Esophagus squamous epithelium (tissue), 4 donors: ENCODE measurements around the gene ST6GALNAC3.

ENCODE experiments used
- CTCF ChIP-seq, 6 experiments: fragments of 450-650 bp in 4 of 6; fragments of 200-600 bp in 2 of 6; sonication (generic) in 2 of 6; IDR thresholded peaks; one replicate each; pipeline ENCODE4 v1.5.1; 2016 to 2019; ENCODE audit warnings: antibody characterized with exemption in 6 of 6, mild to moderate bottlenecking in 4 of 6, moderate library complexity in 4 of 6
- POLR2A ChIP-seq, 4 donors: fragments of 450-650 bp; IDR thresholded peaks; one replicate each; pipeline ENCODE4 v1.6.1; 2017; ENCODE audit warnings: antibody characterized with exemption in 4 of 4, mild to moderate bottlenecking in 4 of 4, moderate library complexity in 3 of 4

DNA sequence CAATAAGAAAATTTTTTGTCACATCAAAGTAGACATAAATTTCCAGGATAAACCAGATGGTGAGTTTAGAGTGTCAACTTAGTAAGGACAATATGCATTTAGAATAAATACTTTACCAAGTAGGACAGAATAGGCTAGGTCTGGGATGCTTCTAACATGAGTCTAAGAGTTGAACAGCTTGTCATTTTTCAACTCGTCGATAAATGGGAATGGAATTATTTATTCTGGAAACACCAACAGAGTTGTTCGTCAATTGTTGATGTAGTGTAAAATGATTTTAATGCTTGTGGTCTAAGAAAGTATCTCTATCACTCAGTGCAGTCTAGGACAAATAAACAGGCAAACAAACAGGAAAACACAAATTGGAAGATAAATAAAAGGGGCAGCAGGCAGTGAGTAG is 434.3 kb downstream of the ST6GALNAC3 start:
- TF ChIP-seq CTCF (IDR thresholded peaks at IDR 0.05) (no peak), POLR2A (IDR thresholded peaks at IDR 0.05) (no peak)
